SW 1271 (cell line): Measurements from ENCODE around the gene ZGPAT.

ENCODE experiments used
- DNase-seq, 2 experiments: peaks; one replicate each; lab custom pipeline; 2025; lab: John Stamatoyannopoulos, UW

The ZGPAT gene

DNA sequence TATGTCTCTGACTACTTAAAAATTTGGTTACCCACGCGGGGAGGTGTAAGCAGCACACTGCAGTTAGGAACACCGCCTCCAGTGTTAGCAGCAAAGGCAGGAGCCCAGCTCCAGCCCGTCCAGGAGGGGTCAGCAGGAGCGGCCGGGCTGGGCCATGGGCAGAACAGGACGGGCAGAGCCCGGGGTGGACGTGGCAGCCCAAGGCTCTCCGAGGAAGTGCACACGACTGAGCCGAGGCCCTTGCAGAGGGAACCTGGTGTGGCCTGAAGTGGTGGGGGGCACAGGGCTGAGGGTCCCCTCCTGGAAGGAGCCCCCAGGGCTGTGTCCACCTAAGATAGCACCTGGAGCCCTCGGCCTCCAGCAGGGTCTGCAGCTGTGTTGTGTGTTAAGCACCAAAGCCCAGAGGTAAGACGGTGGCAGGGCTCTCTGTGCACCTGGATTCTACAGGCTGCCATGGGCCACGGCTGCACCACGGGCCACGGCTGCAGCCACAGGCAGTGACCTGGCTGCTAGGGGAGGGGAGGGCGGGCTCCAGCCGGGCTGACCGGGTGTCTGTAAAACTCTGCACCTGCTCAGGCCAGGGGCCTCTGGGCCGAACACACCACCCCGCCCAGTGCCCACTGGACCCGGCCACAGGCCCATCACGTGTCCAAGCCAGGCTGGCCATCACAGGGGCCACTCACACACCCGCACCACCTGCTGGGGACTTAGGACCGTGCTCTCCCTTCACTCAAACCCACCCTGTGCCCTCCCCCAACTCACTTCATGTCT is 38.3 kb downstream of the ZGPAT start:
- no peak for DNase-seq

DNA sequence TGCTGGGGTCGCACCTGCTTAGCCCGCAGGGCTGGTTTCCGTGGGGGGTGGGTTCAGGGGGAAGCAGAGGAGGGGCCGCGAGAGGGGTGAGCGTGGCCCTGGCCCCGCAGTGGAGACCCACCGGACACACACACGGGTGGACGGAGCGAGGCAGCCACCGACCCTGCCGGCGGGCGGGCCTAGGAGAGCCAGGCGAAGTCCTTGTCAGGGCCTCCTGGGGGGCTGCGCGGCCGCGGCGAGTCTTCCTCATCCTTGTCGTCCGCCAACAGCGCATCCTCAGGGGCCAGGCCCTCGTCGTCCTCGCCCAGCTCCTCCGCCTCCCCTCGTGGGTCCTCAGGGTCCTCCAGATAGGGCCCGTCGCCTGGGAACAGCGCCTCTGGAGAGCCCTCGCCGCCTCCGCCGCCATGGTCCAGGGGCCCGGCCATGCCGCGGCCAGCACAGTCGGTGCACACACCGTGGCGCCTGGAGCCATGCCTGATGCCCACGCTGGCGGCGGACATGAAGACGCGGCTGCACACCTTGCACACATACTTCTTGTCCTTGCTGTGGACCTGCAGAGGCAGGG is 39.0 kb downstream of the ZGPAT start:
- DNase-seq, result no peak

DNA sequence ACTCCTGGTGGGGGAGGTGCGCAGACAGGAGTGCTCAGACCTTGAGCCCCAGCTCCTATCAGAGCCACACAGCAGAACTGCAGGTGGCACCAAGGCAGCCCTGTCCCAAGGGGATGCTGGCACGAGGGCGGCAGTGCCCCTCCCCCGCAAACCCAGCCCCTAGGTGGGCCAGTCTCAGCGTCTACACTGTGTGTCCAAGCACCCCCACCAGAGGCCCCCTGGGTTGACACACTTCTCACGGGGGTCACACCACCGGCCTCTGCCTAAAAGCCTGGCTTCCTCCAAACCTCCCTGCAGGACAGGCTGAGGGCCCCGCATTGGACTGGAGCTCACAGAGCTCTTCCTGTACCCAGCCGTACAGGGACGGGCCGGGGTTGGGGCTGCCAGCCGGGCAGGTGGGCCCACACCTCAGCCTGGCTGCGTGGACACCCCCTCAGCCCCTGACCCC is 39.8 kb downstream of the ZGPAT start:
- no peak for DNase-seq

DNA sequence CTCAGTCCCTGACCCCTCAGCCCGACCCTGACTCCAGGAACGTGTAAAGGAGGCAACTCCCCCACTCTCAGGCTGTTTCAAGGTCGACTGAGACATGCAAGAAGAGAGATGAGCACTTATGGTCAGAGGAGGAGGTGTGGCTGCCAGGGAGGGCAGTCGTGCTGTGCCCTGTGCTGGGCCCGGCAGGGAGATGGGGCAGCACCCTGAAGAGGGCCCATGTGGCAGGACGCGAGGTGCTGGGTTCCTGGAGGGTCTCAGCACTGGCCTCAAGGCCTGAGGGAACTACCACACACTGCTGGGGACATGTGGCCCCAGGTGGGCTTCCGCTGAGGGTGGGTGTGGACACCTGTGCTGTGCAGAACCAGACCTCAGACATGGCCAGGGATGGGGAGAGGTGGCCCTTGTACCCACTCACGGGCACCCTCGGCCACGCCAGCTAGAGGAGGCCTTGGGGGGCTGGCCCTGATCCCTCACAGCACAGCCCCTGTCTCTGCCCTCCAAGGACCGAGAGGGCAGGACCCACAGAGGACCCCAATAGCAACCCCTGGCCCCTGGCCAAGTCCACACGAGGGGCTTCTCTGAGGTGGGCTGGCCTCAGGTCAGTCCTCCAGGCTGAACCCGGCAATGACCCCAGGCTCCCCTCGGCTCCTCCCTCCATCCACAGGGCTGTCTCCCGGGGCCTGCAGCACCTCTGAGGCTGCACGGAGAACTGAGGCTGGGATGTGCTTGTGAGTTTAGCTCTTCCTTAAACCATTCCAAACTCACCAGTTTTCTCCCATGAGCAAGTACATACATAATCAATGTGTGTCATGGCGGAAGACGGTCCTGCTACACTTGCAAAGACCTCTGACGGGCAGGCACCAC is 40.5 kb downstream of the ZGPAT start:
- no peak for DNase-seq

DNA sequence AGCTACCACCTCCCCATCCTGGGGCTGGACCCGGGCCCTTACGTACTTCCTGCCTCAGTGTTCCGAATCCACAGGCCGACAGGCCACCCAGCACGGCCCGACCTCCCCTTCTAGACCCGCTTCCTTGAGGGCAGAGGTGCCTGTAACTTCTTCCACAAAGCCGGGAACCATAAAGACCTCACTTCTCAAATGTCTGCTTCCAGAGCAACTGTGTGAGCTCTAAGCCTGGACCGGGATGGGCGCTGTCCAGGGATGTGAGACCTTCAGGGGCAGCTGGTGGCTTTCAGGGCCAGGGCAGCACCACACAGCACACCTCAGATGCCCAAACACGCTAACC is 41.1 kb downstream of the ZGPAT start:
- no peak for DNase-seq

DNA sequence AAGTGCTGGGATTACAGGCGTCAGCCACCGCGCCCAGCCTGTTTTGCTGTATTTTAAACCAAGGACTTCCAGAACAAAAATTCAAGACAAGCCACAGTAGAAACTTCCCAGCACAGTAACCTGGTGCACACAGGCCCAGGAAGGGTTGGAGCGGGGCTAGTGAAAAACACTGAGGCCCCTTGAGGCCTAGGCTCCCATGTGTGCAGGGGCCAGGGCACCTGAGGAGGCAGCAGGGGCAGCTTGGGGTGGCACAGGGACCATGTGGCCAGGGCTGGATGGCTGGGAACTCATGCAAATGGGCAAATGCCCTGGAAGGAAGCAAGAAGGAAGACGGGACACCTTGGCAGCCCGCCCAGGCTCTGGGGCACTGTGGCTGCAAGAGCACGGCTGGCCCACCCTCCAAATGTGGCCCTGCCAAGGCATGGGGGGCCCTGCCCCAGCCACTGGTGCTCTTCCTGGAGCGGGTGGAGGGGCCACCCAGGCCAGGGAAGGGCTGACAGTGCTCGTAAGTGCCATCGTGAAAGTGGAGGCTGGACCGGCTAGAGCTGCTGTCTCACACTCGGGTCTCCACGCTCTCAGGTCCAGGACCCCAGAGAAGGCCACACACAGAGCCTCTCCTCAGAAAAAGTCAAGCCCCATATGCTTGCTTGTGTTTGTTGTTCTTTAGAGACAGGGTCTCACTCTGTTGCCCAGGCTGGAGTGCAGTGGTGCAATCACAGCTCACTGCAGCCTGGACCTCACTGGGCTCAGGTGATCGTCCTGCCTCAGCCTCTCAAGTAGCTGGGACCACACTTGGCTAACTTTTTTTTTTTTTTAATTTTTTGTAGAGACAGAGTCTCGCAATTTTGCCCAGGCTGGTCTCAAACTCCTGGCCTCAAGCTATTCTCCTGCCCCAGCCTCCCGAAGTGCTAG is 42.0 kb downstream of the ZGPAT start:
- DNase-seq, result no peak

DNA sequence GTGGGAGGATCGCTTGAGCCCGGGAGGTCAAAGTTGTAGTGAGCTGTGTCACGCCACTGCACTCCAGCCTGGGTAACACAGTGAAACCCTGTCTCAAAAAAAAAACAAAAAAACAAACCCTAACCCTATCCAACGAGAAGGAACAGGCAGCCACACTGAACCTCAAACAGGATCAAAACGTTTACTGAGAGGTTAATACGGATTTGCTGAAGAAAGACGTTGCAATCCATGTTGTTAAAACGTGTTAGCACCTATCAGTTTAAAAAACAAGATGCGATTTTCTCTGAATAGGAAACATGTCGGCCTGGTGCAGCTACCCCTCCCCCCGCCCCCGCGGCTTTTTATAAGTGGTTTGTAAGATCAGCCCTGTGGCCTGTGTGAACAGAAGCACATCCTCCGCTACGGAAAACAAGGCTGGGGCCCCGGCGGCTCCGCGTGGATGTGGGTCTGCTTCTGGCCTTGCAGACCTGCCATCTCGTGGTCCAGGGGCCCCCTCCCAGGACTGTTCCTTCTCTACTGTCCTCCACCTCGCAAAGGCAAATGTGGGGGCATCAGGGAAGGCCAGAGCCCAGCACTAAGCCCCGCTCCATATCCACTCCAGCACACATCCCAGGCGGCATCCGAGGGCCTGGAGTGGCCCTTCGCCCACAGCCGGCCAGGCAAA is 43.1 kb downstream of the ZGPAT start:
- DNase-seq, result no peak

DNA sequence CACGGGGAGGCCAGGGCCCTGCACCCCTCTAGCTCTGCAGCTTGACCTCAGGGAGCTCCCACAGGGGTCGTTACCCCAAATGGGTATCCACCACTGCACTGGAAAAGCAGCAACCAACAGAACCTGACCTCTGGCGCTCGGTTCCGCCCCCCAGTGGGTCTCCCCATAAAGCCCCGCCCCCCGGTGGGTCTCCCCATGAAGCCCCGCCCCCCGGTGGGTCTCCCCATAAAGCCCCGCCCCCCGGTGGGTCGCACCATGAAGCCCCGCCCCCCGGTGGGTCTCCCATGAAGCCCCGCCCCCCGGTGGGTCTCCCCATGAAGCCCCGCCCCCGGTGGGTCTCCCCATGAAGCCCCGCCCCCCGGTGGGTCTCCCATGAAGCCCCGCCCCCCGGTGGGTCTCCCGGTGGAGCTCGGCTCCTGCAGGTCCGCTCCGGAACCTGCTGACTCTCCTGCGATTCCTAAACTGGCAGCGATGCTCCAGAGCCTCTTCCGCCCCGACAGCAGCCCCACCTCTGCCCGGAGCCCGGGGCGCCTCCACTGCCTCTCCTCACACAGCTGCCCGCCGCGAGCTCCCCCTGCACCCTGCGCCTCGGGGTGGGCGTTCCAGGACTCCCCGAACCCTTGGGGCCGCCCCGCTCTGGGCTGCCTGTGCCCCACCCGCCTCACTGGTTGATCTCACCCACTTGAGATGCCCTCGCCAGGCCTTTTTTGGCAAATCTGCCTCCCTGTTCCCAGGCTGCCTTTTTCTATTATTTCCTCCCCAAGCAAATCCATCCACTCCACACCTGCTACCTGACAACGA is 43.8 kb downstream of the ZGPAT start:
- no peak for DNase-seq

DNA sequence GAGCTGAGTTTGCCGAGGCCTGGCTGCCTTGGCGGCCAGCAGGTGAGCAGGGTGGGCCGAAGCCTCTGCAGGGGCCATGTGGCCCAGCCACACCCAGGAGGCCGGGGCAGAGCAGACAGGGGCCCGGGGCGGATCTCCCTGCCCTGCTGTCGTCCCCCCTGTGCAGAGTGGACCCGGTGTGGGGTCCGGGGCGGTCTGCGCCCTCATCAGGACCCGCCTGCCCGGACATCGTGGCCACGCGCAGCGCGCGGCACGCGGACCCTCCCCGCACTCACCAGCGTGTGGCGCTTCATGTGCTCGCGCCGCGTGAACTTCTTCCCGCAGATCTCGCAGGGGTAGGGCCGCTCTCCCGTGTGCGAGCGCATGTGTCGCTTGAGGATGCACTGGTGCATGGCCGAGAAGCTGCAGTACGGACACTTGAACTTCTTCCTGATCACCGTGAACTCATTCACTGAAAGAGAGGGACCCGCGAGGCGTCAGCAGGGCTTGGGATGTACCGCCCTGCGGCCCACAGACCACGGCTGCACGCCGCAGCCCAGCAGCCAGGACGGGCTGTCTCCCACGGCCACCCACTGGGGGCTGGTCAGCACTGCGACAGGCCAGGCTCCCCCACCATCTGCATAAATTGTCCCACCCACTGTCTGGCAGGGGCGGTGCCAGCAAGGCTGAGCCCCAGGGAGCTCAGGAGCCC is 44.7 kb downstream of the ZGPAT start:
- DNase-seq, result no peak

DNA sequence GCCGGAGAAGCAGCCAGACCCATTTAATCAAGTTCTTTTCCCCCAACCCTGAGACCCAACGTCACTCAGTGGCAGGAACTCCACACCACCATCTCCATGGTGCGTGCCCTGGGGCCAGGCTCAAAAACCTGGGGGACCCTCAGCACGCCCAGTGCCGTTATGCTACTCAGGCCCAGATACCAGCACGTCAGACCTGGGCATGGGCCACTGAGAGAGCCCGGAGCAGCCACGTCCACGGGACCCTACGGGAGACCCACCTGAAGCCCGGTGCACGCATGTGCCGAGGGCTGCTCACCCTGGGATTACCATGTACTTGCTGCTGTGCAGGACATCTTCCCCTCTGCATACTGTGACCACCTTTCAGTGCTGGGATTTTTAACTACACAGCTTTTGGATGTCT is 45.5 kb downstream of the ZGPAT start:
- DNase-seq, result no peak

DNA sequence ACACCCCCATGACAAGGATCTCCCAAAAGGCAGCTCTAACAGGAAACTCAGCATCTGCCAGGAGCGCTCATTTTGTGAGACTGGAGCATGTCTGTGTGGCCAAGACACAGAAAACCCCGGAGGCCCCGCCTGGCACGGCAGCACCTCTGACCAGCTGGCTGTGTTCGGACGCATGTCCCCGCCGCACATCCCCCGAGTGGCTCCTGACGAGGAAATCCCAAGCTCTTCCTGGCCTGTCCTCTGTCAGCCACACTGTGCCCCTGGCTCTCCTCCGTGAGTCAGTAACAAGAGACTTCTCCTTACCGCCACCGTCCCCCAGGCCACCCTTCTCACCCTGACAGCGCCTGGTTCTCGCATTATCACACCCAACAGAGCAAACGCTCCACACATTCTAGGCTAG is 46.2 kb downstream of the ZGPAT start:
- no peak for DNase-seq

DNA sequence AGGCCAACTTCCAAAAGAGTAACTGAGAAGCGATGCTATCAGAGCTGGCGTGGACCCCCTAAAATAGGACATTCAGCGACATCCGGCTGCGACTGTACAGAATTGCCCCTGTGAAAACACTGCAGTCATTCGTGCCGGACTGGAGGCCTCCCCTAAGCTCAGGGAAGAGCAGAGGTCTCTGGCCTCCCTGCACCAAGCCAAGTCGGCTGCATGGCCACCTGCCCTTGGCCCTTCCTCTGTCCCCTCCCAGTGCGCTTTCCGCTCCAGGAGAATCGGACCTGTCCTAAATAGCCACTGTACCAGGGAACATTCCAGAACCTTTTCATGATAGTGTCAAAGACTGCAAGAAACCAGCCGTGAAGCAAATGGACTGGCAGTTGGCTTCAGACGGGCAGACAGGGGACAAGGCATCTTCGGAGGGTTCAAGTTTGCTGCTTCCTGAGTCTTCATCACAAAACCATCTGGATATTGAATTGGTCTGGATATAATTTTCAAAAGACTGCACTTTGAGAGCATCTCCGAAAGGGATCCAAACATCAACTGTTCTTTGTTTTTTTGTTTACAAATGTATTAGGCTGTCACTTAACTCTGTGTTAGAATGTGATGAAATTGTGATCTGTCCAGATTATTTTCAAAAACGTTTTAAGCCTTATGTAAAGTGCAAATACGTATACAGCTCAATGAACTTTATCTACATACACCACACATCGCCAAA is 48.3 kb downstream of the ZGPAT start:
- no peak for DNase-seq

DNA sequence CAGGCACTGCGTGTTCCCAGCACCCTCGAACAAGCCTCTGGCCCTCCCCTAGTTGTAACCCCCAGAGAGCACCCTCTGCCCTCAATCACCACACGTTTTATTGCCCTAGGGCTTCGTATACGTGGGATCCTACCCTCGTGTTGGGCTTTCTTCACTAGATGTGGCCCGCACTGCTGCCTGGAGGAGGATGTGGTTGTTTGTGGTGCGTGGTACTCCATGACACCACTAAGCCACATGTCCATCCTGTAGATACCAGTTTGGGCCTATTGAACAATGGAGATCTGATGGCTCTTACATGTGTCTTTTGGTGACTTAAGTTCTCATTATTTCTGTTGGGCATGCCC is 48.8 kb downstream of the ZGPAT start:
- no peak for DNase-seq

DNA sequence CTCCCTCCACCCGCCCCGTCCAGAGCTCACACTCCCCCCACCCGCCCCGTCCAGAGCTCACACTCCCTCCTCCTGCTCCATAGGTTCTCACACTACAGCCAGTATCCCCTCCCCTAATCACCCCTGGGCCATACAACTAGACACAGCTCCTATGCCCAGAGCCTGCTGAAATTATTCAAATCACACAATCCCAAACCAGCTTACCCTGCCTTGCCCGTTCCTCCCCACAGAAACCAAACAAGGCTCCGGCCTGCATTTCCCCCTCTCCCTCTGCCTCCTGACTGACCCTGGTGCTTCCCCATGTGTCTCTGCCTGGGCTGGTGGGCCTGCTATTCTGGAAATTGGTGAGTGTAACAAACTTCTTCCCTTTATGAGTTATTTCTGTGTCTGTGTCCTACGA is 50.3 kb downstream of the ZGPAT start:
- DNase-seq, result no peak

DNA sequence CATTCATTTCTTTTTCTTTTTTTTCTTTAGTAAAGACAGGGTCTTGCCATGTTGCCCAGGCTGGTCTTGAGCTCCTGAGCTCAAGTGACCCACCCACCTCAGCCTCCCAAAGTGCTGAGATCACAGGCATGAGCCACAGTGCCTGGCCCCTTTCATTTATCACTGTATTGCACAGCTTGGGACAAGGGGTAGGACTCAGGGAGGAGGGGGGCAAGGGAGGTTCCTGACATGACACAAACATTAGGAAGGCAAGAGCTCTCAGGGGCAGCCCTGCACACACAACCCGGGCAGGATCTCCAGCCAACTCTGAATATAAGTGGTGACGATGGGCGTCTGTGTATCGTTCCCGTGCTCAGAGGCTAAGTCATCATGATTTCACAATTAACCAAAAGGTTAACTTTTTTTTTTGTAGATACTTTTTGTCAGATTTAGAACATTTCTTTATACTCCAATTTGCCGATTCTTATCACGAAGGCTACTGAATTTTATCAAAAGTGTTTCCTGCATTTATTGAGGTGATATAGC is 51.6 kb downstream of the ZGPAT start:
- DNase-seq, result no peak

DNA sequence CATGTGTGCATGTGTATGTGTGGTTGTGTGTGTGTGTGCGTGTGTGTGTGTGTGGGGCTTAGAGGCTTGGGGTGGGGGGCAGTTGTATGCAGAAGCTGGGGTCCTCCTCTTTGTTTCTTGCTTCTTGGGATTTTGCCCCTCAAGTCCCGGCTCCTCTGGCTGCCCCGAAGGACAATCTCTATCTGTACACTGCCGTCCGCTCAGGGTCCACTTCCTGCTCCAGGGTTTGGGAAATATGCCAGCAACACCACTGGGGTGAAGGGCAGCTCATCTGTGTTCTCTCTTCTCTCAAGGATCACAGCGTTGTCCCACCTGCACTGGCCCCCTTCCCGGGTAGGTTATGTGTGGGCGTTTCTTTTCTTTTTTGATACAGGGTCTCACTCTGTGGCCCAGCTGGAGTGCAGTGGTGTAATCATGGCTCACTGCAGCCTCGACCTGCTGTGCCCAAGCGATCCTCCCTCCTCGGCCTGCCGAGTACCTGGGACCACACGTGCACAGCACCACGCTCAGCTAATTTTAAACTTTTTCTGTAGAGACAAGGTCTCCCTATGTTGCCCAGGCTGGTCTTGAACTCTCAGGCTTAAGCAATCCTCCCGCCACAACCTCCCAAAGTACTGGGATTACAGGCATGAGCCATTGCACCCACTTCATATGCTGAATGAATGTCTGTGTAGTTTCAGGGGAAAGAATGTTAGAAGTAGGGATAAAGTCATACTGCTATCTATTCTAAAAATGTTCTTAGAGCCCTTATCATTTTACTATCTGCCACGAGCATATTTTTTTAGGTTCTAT is 57.4 kb downstream of the ZGPAT start:
- DNase-seq, result no peak

DNA sequence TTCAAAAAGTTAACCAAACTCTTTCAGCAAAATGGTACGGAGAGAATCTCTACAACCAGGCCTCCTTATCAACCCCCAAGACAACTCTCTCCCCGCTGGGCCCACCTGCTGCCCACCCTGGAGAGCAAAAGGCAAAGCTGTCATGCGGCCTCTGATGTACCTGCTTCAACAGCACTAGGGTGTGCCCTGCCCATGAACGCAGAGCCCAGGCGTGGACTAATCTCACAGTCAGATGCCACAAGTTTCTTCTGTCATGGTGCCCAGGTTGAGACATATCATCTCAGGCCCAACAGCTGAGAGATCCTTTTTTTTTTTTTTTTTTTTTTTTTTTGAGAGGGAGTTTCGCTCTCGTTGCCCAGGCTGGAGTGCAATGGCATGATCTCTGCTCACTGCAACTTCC is 58.1 kb downstream of the ZGPAT start:
- no peak for DNase-seq

DNA sequence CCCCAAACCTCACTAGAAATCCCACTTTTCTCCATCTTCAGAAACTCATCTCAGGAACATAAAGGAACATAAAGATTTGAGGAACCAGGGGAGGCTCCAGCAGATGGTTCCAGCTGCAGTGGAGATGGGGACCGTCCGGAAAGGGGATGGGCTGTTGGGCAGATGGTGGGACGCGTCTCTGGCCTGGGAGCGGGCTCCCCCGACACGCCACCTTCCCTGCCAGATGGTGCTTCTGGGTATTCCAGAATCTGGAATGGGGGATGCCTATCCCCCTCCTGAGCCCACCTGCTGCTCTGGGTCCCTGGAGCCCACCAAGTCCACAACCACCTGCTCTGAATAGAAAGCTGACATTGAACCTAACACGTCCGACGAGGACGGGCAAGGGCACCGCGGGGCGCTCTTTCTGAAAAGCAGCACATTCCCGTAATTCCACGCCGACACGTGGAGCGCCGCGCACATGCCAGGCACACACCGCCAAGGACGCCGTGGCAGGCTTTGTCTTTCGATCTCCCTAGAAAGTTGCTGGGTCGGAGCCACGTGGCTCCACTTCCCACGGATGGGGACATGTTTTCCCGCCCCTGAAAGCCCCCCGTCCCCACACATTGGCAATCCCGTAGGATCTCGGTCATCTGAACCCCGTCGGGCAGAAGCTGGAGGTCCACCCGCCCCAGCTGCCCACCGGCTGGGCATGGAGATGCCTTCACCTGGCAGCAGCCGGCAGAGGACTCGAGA is 59.0 kb downstream of the ZGPAT start:
- no peak for DNase-seq
